Measurements from ENCODE around the gene EIPR1.
"Not testable (repeated sequence)": the region's sequence is repeated elsewhere in the genome, so short reads cannot be mapped to it uniquely, and the experiment has no call there.

The EIPR1 gene

GRCh38 chr2:3200420-3200939, 177.1 kb downstream of the EIPR1 start:
- no peaks in the 10 kb centered on the region for H3K4me1 ChIP-seq (ENCODE audit: control insufficient read depth in 1 of 2, insufficient read depth in 2 of 2, low read length in 2 of 2)
- H3K4me3 ChIP-seq (ENCODE audit: low read depth in 1 of 2, low read length in 2 of 2): no peak overlapping the region
- peaks cover 10 to 12% of the 10 kb centered on the region in 2 donors for H3K36me3 ChIP-seq (ENCODE audit: control insufficient read depth in 1 of 2, insufficient read depth in 2 of 2, low read length in 2 of 2)
- no peaks in the 10 kb centered on the region for H3K27me3 ChIP-seq (ENCODE audit: low read depth, low read length)
- no peak overlapping the region for H3K27ac ChIP-seq (ENCODE audit: low read length)
- H3K9me3 ChIP-seq (ENCODE audit: control insufficient read depth in 1 of 2, low read length in 2 of 2): no peaks in the 10 kb centered on the region

- Histone ChIP-seq H3K9me3 (ENCODE audit: control insufficient read depth in 1 of 2, low read length in 2 of 2) (no peaks in the 10 kb centered on the region), H3K27ac (ENCODE audit: low read length) (no peak overlapping the region), H3K4me1 (ENCODE audit: control insufficient read depth in 1 of 2, insufficient read depth in 2 of 2, low read length in 2 of 2) (no peaks in the 10 kb centered on the region), H3K27me3 (ENCODE audit: low read depth, low read length) (no peaks in the 10 kb centered on the region), H3K4me3 (ENCODE audit: low read depth in 1 of 2, low read length in 2 of 2) (no peak overlapping the region), H3K36me3 (ENCODE audit: control insufficient read depth in 1 of 2, insufficient read depth in 2 of 2, low read length in 2 of 2) (peaks cover 10 to 13% of the 10 kb centered on the region in 2 donors)
These were observed 177.8 kb downstream of the EIPR1 start for GRCh38 chr2:3199627-3200345.

- H3K36me3 ChIP-seq (ENCODE audit: control insufficient read depth in 1 of 2, insufficient read depth in 2 of 2, low read length in 2 of 2): peaks cover 10 to 20% of the 10 kb centered on the region in 2 donors
- not testable (repeated sequence) for H3K27me3 ChIP-seq (ENCODE audit: low read depth, low read length); H3K27ac ChIP-seq (ENCODE audit: low read length)
These were observed 178.9 kb downstream of the EIPR1 start for GRCh38 chr2:3198671-3199192.

GRCh38 chr2:3198119-3198518, 179.5 kb downstream of the EIPR1 start:
- H3K36me3 ChIP-seq (ENCODE audit: control insufficient read depth in 1 of 2, insufficient read depth in 2 of 2, low read length in 2 of 2): peaks cover 16% of the 10 kb centered on the region in 2 donors

More at GRCh38 chr2:3198671-3199192, 178.9 kb downstream of the EIPR1 start:
- not testable (repeated sequence) for H3K4me3 ChIP-seq (ENCODE audit: low read depth in 1 of 2, low read length in 2 of 2); H3K4me1 ChIP-seq (ENCODE audit: control insufficient read depth in 1 of 2, insufficient read depth in 2 of 2, low read length in 2 of 2); H3K9me3 ChIP-seq (ENCODE audit: control insufficient read depth in 1 of 2, low read length in 2 of 2)

GRCh38 chr2:3197308-3197707, 180.3 kb downstream of the EIPR1 start:
- Histone ChIP-seq H3K27me3 (ENCODE audit: low read depth, low read length) (no peaks in the 10 kb centered on the region), H3K4me3 (ENCODE audit: low read depth in 1 of 2, low read length in 2 of 2) (no peak overlapping the region), H3K36me3 (ENCODE audit: control insufficient read depth in 1 of 2, insufficient read depth in 2 of 2, low read length in 2 of 2) (peaks cover 22% of the 10 kb centered on the region in 2 donors), H3K27ac (ENCODE audit: low read length) (no peak overlapping the region), H3K4me1 (ENCODE audit: control insufficient read depth in 1 of 2, insufficient read depth in 2 of 2, low read length in 2 of 2) (no peaks in the 10 kb centered on the region), H3K9me3 (ENCODE audit: control insufficient read depth in 1 of 2, low read length in 2 of 2) (no peaks in the 10 kb centered on the region)

More at GRCh38 chr2:3198119-3198518, 179.5 kb downstream of the EIPR1 start:
- no peaks in the 10 kb centered on the region for H3K4me1 ChIP-seq (ENCODE audit: control insufficient read depth in 1 of 2, insufficient read depth in 2 of 2, low read length in 2 of 2)
- no peaks in the 10 kb centered on the region for H3K9me3 ChIP-seq (ENCODE audit: control insufficient read depth in 1 of 2, low read length in 2 of 2)
- H3K4me3 ChIP-seq (ENCODE audit: low read depth in 1 of 2, low read length in 2 of 2): no peak overlapping the region
- H3K27ac ChIP-seq (ENCODE audit: low read length): no peak overlapping the region
- H3K27me3 ChIP-seq (ENCODE audit: low read depth, low read length): no peaks in the 10 kb centered on the region

GRCh38 chr2:3196716-3197115, 180.9 kb downstream of the EIPR1 start:
- Histone ChIP-seq H3K36me3 (ENCODE audit: control insufficient read depth in 1 of 2, insufficient read depth in 2 of 2, low read length in 2 of 2) (peaks cover 25 to 28% of the 10 kb centered on the region in 2 donors), H3K27ac (ENCODE audit: low read length) (no peak overlapping the region), H3K27me3 (ENCODE audit: low read depth, low read length) (no peaks in the 10 kb centered on the region), H3K4me3 (ENCODE audit: low read depth in 1 of 2, low read length in 2 of 2) (no peak overlapping the region), H3K4me1 (ENCODE audit: control insufficient read depth in 1 of 2, insufficient read depth in 2 of 2, low read length in 2 of 2) (no peaks in the 10 kb centered on the region), H3K9me3 (ENCODE audit: control insufficient read depth in 1 of 2, low read length in 2 of 2) (no peaks in the 10 kb centered on the region)

- no peak overlapping the region for H3K27ac ChIP-seq (ENCODE audit: low read length)
- no peaks in the 10 kb centered on the region for H3K4me1 ChIP-seq (ENCODE audit: control insufficient read depth in 1 of 2, insufficient read depth in 2 of 2, low read length in 2 of 2)
- no peak overlapping the region for H3K4me3 ChIP-seq (ENCODE audit: low read depth in 1 of 2, low read length in 2 of 2)
- peaks cover 25 to 30% of the 10 kb centered on the region in 2 donors for H3K36me3 ChIP-seq (ENCODE audit: control insufficient read depth in 1 of 2, insufficient read depth in 2 of 2, low read length in 2 of 2)
- H3K9me3 ChIP-seq (ENCODE audit: control insufficient read depth in 1 of 2, low read length in 2 of 2): no peaks in the 10 kb centered on the region
- H3K27me3 ChIP-seq (ENCODE audit: low read depth, low read length): no peaks in the 10 kb centered on the region
These were observed 181.8 kb downstream of the EIPR1 start for GRCh38 chr2:3195641-3196476.

- Histone ChIP-seq H3K27ac (ENCODE audit: low read length) (no peak overlapping the region), H3K27me3 (ENCODE audit: low read depth, low read length) (no peaks in the 10 kb centered on the region), H3K9me3 (ENCODE audit: control insufficient read depth in 1 of 2, low read length in 2 of 2) (no peaks in the 10 kb centered on the region), H3K36me3 (ENCODE audit: control insufficient read depth in 1 of 2, insufficient read depth in 2 of 2, low read length in 2 of 2) (peaks cover 25 to 30% of the 10 kb centered on the region in 2 donors), H3K4me3 (ENCODE audit: low read depth in 1 of 2, low read length in 2 of 2) (no peak overlapping the region), H3K4me1 (ENCODE audit: control insufficient read depth in 1 of 2, insufficient read depth in 2 of 2, low read length in 2 of 2) (no peaks in the 10 kb centered on the region)
These were observed 182.8 kb downstream of the EIPR1 start for GRCh38 chr2:3194828-3195227.

GRCh38 chr2:3193443-3194330, 183.9 kb downstream of the EIPR1 start:
- peaks cover 25 to 38% of the 10 kb centered on the region in 2 donors for H3K36me3 ChIP-seq (ENCODE audit: control insufficient read depth in 1 of 2, insufficient read depth in 2 of 2, low read length in 2 of 2)
- no peak overlapping the region for H3K27ac ChIP-seq (ENCODE audit: low read length)
- H3K4me3 ChIP-seq (ENCODE audit: low read depth in 1 of 2, low read length in 2 of 2): no peak overlapping the region
- H3K4me1 ChIP-seq (ENCODE audit: control insufficient read depth in 1 of 2, insufficient read depth in 2 of 2, low read length in 2 of 2): no peaks in the 10 kb centered on the region
- H3K9me3 ChIP-seq (ENCODE audit: control insufficient read depth in 1 of 2, low read length in 2 of 2): no peaks in the 10 kb centered on the region
- H3K27me3 ChIP-seq (ENCODE audit: low read depth, low read length): no peaks in the 10 kb centered on the region

- peaks cover 25 to 45% of the 10 kb centered on the region in 2 donors for H3K36me3 ChIP-seq (ENCODE audit: control insufficient read depth in 1 of 2, insufficient read depth in 2 of 2, low read length in 2 of 2)
These were observed 184.7 kb downstream of the EIPR1 start for GRCh38 chr2:3192920-3193319.

More at GRCh38 chr2:3192920-3193319, 184.7 kb downstream of the EIPR1 start:
- H3K9me3 ChIP-seq (ENCODE audit: control insufficient read depth in 1 of 2, low read length in 2 of 2): no peaks in the 10 kb centered on the region
- H3K4me3 ChIP-seq (ENCODE audit: low read depth in 1 of 2, low read length in 2 of 2): no peak overlapping the region
- H3K27ac ChIP-seq (ENCODE audit: low read length): no peak overlapping the region
- H3K4me1 ChIP-seq (ENCODE audit: control insufficient read depth in 1 of 2, insufficient read depth in 2 of 2, low read length in 2 of 2): no peaks in the 10 kb centered on the region
- no peaks in the 10 kb centered on the region for H3K27me3 ChIP-seq (ENCODE audit: low read depth, low read length)
